Colonic mucosa (tissue), 4 donors: ENCODE results near the gene ZNF787. TPM values are rescaled to one million over a fixed set of nuclear protein-coding genes. Genes with fewer than 3 reads are reported as not detected.

ENCODE experiments used
- DNase-seq: peaks from one replicate; pipeline ENCODE4 v3.0.0-alpha.2; 2020
- H3K27ac ChIP-seq: fragments of 200-600 bp; one replicate; pipeline ENCODE4 v1.8.0; 2021
- H3K27me3 ChIP-seq: fragments of 200-600 bp; one replicate; pipeline ENCODE4 v1.8.0; 2021
- H3K36me3 ChIP-seq: fragments of 200-600 bp; one replicate; pipeline ENCODE4 v1.8.0; 2021
- H3K4me1 ChIP-seq: fragments of 200-600 bp; one replicate; pipeline ENCODE4 v1.8.0; 2021; ENCODE audit warnings: mild to moderate bottlenecking
- H3K4me3 ChIP-seq: fragments of 200-600 bp; one replicate; pipeline ENCODE4 v1.8.0; 2021
- H3K9ac ChIP-seq, 2 donors: one replicate each; pipeline ENCODE4 v1.7.0; 2013; ENCODE audit warnings: control low read depth in 2 of 2, low read depth in 2 of 2, low read length in 2 of 2
- H3K9me3 ChIP-seq: fragments of 200-600 bp; one replicate; pipeline ENCODE4 v1.8.0; 2021
- intact Hi-C: fragments of 100-400 bp; cut with DNase I; formaldehyde crosslinking; loops from one replicate; pipeline ENCODE4 v1.14.1; 2022
- total RNA-seq, 2 donors: library from RNA; stranded (reverse); fragmentation: NEBNext Ultra II Directional in 1 of 2; extraction: Animal tissue kit (Norgen Biotek cat#: 25700) in 1 of 2; gene quantifications; one replicate each; pipeline ENCODE4 v1.2.1, GENCODE V29; 2021
- TF ChIP-seq, protein P1 (sequence below): fragments of 200-600 bp; IDR thresholded peaks from one replicate; pipeline ENCODE4 v1.8.0; 2022; ENCODE audit warnings: antibody characterized with exemption, mild to moderate bottlenecking
- donor health status: healthy.
- donor health status: DM: no; HTN: no; CAD: no.
- donor health status: DM: no; HTN: no; CAD: no.

ZNF787 gene
- total RNA-seq, 2 donors from 2014 or later = 52.1 to 69.2 TPM

DNA sequence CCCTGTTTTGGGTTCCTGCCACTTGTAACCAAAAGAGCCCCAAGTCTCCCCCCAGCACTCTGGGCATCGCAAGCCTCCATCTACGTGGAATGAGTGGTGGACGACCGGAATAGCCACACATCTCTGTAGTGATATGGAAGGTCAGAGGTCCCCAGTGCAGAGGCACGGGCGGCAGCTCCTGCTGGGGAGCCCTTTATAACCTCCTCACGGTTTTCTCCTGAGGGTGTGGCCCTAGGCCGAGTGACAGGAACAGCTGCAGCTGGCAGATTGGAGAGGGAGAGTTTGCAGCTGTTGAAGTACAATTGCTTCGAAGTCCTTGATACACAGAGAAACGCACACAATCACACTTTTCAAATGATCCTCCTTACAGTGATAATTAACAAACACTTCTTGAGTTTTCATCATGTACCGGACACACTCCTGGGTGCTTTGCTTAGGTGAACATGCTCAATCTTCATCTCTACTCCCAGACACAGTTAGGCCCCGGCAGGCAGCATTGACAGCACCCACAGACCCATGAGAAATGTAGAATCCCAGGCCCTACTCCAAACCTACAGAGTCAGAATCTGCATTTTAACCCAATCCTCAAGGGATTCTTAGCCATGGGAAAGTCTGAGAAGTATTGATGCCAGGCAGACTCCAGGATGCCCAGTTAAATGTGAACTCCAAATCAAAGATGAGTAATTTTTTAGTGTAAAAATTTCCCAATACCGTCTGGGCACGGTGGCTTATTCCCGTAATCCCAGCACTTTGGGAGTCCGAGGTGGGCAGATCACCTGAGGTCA, 4.9 kb upstream of the ZNF787 start:
- H3K9ac ChIP-seq = peak overlapping the region; percentile 20 to 62
- TF ChIP-seq, protein P1, sequence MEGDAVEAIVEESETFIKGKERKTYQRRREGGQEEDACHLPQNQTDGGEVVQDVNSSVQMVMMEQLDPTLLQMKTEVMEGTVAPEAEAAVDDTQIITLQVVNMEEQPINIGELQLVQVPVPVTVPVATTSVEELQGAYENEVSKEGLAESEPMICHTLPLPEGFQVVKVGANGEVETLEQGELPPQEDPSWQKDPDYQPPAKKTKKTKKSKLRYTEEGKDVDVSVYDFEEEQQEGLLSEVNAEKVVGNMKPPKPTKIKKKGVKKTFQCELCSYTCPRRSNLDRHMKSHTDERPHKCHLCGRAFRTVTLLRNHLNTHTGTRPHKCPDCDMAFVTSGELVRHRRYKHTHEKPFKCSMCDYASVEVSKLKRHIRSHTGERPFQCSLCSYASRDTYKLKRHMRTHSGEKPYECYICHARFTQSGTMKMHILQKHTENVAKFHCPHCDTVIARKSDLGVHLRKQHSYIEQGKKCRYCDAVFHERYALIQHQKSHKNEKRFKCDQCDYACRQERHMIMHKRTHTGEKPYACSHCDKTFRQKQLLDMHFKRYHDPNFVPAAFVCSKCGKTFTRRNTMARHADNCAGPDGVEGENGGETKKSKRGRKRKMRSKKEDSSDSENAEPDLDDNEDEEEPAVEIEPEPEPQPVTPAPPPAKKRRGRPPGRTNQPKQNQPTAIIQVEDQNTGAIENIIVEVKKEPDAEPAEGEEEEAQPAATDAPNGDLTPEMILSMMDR = no peak
- H3K9me3 ChIP-seq = no peaks in the 10 kb centered on the region
- no peak overlapping the region for H3K4me3 ChIP-seq
- no peaks in the 10 kb centered on the region for H3K36me3 ChIP-seq
- intact Hi-C loops = no loop called here
- no peaks in the 10 kb centered on the region for H3K27me3 ChIP-seq
- peaks cover 11% of the 10 kb centered on the region for H3K4me1 ChIP-seq
- peak overlapping the region; percentile 6 for H3K27ac ChIP-seq
- peak; percentile 70 for DNase-seq

DNA sequence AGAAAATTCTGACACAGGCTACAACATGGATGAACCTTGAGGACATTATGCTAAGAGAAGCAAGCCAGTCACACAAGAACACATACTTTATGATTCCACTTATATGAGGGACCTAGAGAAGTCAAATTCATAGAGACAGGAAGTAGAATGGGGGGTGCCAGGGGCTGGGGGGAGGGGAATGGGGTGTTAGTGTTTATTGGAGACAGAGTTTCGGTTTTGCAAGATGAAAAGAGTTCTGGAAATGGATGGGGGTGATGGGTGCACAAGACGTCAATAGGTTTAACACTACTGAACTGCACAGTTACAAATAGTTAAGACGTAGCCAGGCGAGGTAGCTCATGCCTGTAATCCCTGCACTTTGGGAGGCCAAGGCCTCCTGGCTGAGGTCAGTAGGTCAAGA, 3.5 kb upstream of the ZNF787 start:
- no peak for DNase-seq
- Histone ChIP-seq H3K27me3 (no peaks in the 10 kb centered on the region), H3K36me3 (no peaks in the 10 kb centered on the region), H3K4me3 (no peak overlapping the region), H3K9ac (no peak overlapping the region), H3K27ac (no peak overlapping the region), H3K9me3 (no peaks in the 10 kb centered on the region), H3K4me1 (peaks cover 15% of the 10 kb centered on the region)
- intact Hi-C loops = no loop called here
- TF ChIP-seq, protein P1 = no peak

DNA sequence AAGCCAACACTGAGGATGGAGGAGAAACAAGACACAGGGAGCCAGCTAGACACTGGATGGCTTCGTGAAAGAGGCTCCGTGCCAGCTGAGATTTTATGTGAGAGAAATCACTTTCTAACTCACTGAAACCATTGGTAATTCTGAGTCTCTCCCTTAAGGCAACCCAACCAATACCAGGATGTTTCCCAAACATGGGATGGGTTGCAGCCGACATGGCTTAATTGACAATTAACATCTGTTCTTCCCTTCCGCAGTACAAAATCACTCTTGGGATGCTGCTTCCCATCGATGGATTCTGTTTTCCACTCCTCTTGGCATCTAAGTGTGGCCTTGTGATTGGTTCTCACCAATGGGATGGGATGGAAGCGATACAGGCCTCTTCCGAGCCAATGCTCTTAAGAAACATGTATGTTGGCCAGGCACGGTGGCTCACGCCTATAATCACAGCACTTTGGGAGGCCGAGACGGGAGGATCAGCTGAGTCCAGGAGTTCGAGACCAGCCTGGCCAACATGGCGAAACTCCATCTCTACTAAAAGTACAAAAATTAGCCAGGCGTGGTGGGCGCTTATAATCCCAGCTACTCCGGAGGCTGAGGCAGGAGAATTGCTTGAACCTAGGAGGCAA, 2.3 kb upstream of the ZNF787 start:
- Histone ChIP-seq H3K9me3 (no peaks in the 10 kb centered on the region), H3K36me3 (no peaks in the 10 kb centered on the region), H3K27ac (no peak overlapping the region), H3K4me1 (peaks cover 27% of the 10 kb centered on the region), H3K4me3 (no peak overlapping the region), H3K9ac (no peak overlapping the region), H3K27me3 (no peaks in the 10 kb centered on the region)
- intact Hi-C loops = no loop called here
- DNase-seq = no peak
- TF ChIP-seq, protein P1 = no peak

DNA sequence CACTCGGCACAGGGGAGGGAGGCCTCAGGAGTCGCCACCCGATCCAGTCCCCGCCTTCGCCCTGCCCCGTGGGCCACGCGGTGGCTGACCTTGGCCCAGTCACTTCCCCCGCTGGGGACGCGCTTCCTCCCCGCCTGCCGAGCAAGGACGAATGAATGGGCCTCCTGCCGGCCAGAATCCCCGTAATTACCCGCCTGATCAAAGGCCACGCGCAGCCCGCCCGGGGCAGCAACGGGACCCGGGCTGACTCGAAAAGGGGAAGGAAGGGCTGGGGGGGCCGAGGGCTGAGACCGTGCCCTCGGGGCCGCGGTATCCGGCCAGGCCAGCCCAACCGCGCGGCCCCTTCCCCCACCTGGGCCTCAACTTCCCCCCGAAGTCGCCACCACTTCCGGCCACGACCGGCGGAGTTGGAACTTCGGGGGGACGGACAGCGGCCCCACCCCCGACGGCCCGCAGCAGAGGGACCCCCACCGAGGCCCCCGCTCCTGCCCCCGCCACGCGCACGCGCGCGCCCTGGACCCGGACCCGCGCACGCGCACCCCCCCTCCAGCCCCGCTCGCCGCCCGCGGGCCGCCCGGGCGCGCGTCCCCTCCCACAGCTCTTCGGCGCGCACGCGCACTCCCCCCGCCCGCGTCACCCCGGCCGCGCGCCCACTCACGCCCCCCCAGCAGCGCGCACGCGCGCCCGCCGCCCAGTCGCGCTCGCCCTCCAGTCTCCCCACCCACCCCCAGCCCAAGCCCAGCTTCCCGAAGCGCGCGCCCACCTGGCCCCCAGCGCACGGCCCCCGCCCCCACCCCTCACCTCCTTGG, 520 bp downstream of the ZNF787 start:
- Histone ChIP-seq H3K36me3 (no peaks in the 10 kb centered on the region), H3K4me3 (peak overlapping the region; percentile 75), H3K4me1 (peaks cover 25% of the 10 kb centered on the region), H3K9me3 (no peaks in the 10 kb centered on the region), H3K27ac (peak overlapping the region; percentile 96), H3K9ac (peak overlapping the region; percentile 76 to 91), H3K27me3 (no peaks in the 10 kb centered on the region)
- peak; percentile 91 for DNase-seq
- TF ChIP-seq, protein P1 = no peak
- intact Hi-C loops = no loop called here

DNA sequence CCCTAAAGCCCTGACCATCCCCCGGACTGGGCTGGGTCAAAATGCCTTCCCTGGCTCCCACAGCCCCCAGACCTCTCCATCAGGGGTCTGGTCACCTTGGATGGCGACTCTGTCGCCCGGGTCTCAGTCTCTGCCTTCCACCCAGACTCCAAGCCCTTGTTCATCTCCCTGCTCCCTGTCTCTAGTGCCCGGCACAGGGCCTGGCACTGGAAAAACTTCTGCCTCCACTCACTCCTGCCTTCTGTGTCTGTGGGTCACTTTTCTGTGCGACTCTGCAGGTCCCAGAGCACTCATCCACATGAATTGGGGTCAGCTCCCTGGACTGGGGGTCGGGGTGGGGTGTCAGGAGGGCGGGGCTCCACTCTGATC, 1.1 kb downstream of the ZNF787 start:
- Histone ChIP-seq H3K36me3 (no peaks in the 10 kb centered on the region), H3K27ac (peak overlapping the region; percentile 96), H3K9ac (peak overlapping the region; percentile 76 to 87), H3K4me3 (peak overlapping the region; percentile 75), H3K4me1 (peaks cover 23% of the 10 kb centered on the region), H3K9me3 (no peaks in the 10 kb centered on the region), H3K27me3 (no peaks in the 10 kb centered on the region)
- intact Hi-C loops = no loop called here
- DNase-seq = no peak
- TF ChIP-seq, protein P1 = no peak
